OCI-LY1 (cell line): ENCODE measurements around the gene PKDCC.
"Not testable (repeated sequence)": the region's sequence is repeated elsewhere in the genome, so short reads cannot be mapped to it uniquely, and the experiment has no call there.

Experiments
- H2AFZ ChIP-seq: fragments of 200-600 bp; sonication (generic), shearing (Covaris generic); 2 replicates; pipeline ENCODE4 v1.6.0; 2014; ENCODE audit warnings: antibody characterized with exemption, mild to moderate bottlenecking, low read length
- H3F3A ChIP-seq: fragments of 200-600 bp; sonication (generic), shearing (Covaris generic); 2 replicates; pipeline ENCODE4 v1.6.0; 2014; ENCODE audit warnings: mild to moderate bottlenecking, antibody characterized with exemption, low read length, moderate library complexity; ENCODE audit not compliant: insufficient read depth
- H3K27ac ChIP-seq: fragments of 200-600 bp; sonication (generic); 2 replicates; pipeline ENCODE4 v1.5.1; 2014; ENCODE audit warnings: low read length, mixed run types, mild to moderate bottlenecking, low read depth; ENCODE audit not compliant: poor library complexity, severe bottlenecking
- H3K27me3 ChIP-seq: fragments of 200-600 bp; sonication (generic); 2 replicates; pipeline ENCODE4 v1.6.0; 2014; ENCODE audit warnings: antibody characterized with exemption, mild to moderate bottlenecking, low read length, moderate library complexity; ENCODE audit not compliant: insufficient read depth
- H3K36me3 ChIP-seq: fragments of 200-600 bp; sonication (generic); 2 replicates; pipeline ENCODE4 v1.6.1; 2014; ENCODE audit warnings: mild to moderate bottlenecking, antibody characterized with exemption, low read length, moderate library complexity, mixed read lengths; ENCODE audit not compliant: insufficient read depth
- H3K4me1 ChIP-seq: fragments of 200-600 bp; sonication (generic); 2 replicates; pipeline ENCODE4 v1.5.1; 2014; ENCODE audit warnings: mild to moderate bottlenecking, low read length, moderate library complexity; ENCODE audit not compliant: insufficient read depth, severe bottlenecking
- H3K4me2 ChIP-seq: fragments of 200-600 bp; sonication (generic), shearing (Covaris generic); 2 replicates; pipeline ENCODE4 v1.6.1; 2014; ENCODE audit warnings: low read length
- H3K4me3 ChIP-seq: fragments of 200-600 bp; sonication (generic); 2 replicates; pipeline ENCODE4 v1.5.1; 2014; ENCODE audit warnings: low read length, low read depth, mild to moderate bottlenecking, mixed read lengths; ENCODE audit not compliant: poor library complexity, severe bottlenecking
- H3K79me2 ChIP-seq: fragments of 200-600 bp; shearing (Covaris generic); 2 replicates; pipeline ENCODE4 v1.6.1; 2016; ENCODE audit warnings: mixed run types, low read length, mixed read lengths; ENCODE audit not compliant: insufficient read depth
- H3K9ac ChIP-seq: fragments of 200-600 bp; sonication (generic), shearing (Covaris generic); 2 replicates; pipeline ENCODE4 v1.6.1; 2014; ENCODE audit warnings: mild to moderate bottlenecking, low read length, mixed read lengths
- H3K9me2 ChIP-seq: fragments of 200-600 bp; sonication (generic), shearing (Covaris generic); 2 replicates; pipeline ENCODE4 v1.6.1; 2014; ENCODE audit warnings: low read depth, mild to moderate bottlenecking, low read length, mixed read lengths
- H3K9me3 ChIP-seq: fragments of 200-600 bp; shearing (Covaris generic); 2 replicates; pipeline ENCODE4 v1.6.1; 2014; ENCODE audit warnings: low read length, mixed read lengths
- H4K20me1 ChIP-seq: fragments of 200-600 bp; sonication (generic), shearing (Covaris generic); 2 replicates; pipeline ENCODE4 v1.6.0; 2016; ENCODE audit warnings: mild to moderate bottlenecking, low read length; ENCODE audit not compliant: insufficient read depth
- EZH2 ChIP-seq: fragments of 200-600 bp; sonication (generic), shearing (Covaris generic); IDR thresholded peaks from 2 replicates; pipeline ENCODE4 v1.8.0; 2017; ENCODE audit warnings: borderline replicate concordance, mixed run types, mild to moderate bottlenecking, antibody characterized with exemption, low read length, moderate library complexity, mixed read lengths
- TF ChIP-seq, protein P1 (sequence below): fragments of 200-600 bp; sonication (generic), shearing (Covaris generic); IDR thresholded peaks from 2 replicates; pipeline ENCODE4 v1.5.1; 2017; ENCODE audit warnings: mild to moderate bottlenecking, antibody characterized with exemption, low read length, moderate library complexity, mixed read lengths

Gene PKDCC

GRCh38 chr2:42076357-42077225 lies 28.8 kb downstream of the PKDCC start:
- no peaks in the 10 kb centered on the region for H3K27me3 ChIP-seq
- H2AFZ ChIP-seq: no peak overlapping the region
- no peaks in the 10 kb centered on the region for H3K36me3 ChIP-seq
- H3K4me3 ChIP-seq: no peak overlapping the region
- no peaks in the 10 kb centered on the region for H3K9me3 ChIP-seq
- H3K4me2 ChIP-seq: no peak overlapping the region
- no peak overlapping the region for H3K27ac ChIP-seq
- TF ChIP-seq, protein P1, sequence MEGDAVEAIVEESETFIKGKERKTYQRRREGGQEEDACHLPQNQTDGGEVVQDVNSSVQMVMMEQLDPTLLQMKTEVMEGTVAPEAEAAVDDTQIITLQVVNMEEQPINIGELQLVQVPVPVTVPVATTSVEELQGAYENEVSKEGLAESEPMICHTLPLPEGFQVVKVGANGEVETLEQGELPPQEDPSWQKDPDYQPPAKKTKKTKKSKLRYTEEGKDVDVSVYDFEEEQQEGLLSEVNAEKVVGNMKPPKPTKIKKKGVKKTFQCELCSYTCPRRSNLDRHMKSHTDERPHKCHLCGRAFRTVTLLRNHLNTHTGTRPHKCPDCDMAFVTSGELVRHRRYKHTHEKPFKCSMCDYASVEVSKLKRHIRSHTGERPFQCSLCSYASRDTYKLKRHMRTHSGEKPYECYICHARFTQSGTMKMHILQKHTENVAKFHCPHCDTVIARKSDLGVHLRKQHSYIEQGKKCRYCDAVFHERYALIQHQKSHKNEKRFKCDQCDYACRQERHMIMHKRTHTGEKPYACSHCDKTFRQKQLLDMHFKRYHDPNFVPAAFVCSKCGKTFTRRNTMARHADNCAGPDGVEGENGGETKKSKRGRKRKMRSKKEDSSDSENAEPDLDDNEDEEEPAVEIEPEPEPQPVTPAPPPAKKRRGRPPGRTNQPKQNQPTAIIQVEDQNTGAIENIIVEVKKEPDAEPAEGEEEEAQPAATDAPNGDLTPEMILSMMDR: no peak
- no peak for TF ChIP-seq EZH2
- H3K9ac ChIP-seq: no peak overlapping the region
- no peaks in the 10 kb centered on the region for H3K4me1 ChIP-seq
- no peaks in the 10 kb centered on the region for H3K9me2 ChIP-seq
- H4K20me1 ChIP-seq: no peaks in the 10 kb centered on the region
- no peaks in the 10 kb centered on the region for H3F3A ChIP-seq
- no peaks in the 10 kb centered on the region for H3K79me2 ChIP-seq

- no peak overlapping the region for H2AFZ ChIP-seq
Measured at GRCh38 chr2:42077343-42077742, 29.5 kb downstream of the PKDCC start.

DNA sequence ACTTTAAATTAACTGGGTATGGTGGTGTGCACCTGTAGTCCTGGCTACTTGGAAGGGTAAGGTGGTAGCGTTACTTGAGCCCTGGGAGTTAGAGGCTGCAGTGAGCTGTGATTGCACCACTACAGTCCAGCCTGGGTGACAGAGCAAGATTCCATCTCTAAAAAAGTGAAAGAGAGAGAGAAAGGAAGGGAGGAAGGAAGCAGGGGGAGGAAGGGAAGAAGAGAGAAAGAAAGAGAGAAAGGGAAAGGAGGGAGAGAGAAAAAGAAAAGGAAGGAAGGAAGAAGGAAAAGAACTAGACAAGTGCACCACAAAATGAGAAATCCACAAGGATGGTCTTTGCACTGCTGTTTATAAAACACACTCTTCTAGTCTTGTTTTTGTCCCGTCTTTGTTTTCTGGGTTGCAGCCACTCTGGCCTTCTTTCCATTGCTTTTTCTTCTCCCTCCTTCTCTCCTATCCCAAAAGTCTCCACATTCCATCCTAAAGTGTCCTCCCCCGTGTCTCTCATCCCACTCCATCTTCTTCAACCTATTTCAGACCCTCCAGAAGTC lies 32.0 kb downstream of the PKDCC start:
- Histone ChIP-seq H2AFZ (no peak overlapping the region), H3K9ac (no peak overlapping the region), H3K27ac (no peak overlapping the region), H3K79me2 (no peaks in the 10 kb centered on the region), H3K9me2 (no peaks in the 10 kb centered on the region), H3K9me3 (no peaks in the 10 kb centered on the region), H3K36me3 (no peaks in the 10 kb centered on the region), H3F3A (no peaks in the 10 kb centered on the region), H4K20me1 (no peaks in the 10 kb centered on the region), H3K4me3 (no peak overlapping the region), H3K4me1 (no peaks in the 10 kb centered on the region), H3K27me3 (no peaks in the 10 kb centered on the region), H3K4me2 (no peak overlapping the region)
- TF ChIP-seq EZH2: no peak
- TF ChIP-seq, protein P1: no peak

More at GRCh38 chr2:42077343-42077742, 29.5 kb downstream of the PKDCC start:
- H3K36me3 ChIP-seq: no peaks in the 10 kb centered on the region
- H3K9ac ChIP-seq: no peak overlapping the region
- TF ChIP-seq, protein P1: no peak
- TF ChIP-seq EZH2: no peak
- no peak overlapping the region for H3K4me3 ChIP-seq
- H3K79me2 ChIP-seq: no peaks in the 10 kb centered on the region
- no peaks in the 10 kb centered on the region for H3K9me3 ChIP-seq
- no peak overlapping the region for H3K27ac ChIP-seq
- no peaks in the 10 kb centered on the region for H3K4me1 ChIP-seq
- no peaks in the 10 kb centered on the region for H3K27me3 ChIP-seq
- no peaks in the 10 kb centered on the region for H3F3A ChIP-seq
- H4K20me1 ChIP-seq: no peaks in the 10 kb centered on the region
- no peak overlapping the region for H3K4me2 ChIP-seq
- no peaks in the 10 kb centered on the region for H3K9me2 ChIP-seq

- H3K36me3 ChIP-seq, H3K9ac ChIP-seq, H4K20me1 ChIP-seq, H3K9me3 ChIP-seq, H2AFZ ChIP-seq, H3K27ac ChIP-seq, H3K4me2 ChIP-seq, H3F3A ChIP-seq, H3K4me3 ChIP-seq, H3K27me3 ChIP-seq, H3K9me2 ChIP-seq, H3K79me2 ChIP-seq, H3K4me1 ChIP-seq: not testable (repeated sequence)
Measured at GRCh38 chr2:42081151-42081550, 33.3 kb downstream of the PKDCC start.
